HTERT RPE-1 (cell line): ENCODE data around the gene GOLPH3L.
"Not testable (repeated sequence)": the region's sequence is repeated elsewhere in the genome, so short reads cannot be mapped to it uniquely, and the experiment has no call there.

ENCODE experiments used
- in situ Hi-C: fragments of 300-500 bp; cut with MboI; formaldehyde crosslinking; loops from 4 replicates; pipeline ENCODE4 v1.14.3; 2020; ENCODE audit warnings: low sequenced_read_pairs

The GOLPH3L gene

DNA sequence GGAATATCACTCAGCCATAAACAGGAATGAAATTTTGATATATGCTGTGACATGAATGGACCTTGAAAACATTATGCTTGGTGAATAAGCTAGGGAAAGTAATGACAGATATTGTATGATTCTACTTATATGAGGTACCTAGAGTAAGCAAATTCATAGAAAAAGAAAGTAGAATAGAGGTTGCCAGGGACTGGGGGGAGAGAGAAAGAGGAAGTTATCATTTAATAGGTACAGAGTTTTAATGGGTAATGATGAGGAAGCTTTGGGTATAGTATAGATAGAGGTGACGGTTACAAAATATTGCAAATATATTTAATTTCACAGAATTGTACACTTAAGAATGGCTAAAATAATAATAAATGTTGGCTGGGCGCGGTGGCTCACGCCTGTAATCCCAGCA is 36.4 kb downstream of the GOLPH3L start:
- in situ Hi-C loops: no loop called here

DNA sequence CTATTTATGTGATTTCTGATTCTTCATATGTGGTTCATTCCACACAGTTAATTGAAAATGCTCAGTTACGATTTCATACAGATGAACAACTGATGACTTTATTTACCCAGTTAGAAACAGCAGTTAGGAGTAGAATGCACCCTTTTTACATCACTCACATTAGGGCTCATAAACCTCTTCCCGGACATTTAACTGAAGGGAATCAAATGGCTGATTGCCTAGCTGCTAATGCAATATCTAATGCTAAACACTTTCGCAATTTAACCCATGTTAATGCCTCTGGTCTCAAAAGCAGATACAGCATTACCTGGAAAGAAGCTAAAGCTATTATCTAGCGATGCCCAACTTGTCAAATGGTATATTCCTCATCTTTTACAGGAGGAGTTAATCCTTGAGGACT is 39.9 kb downstream of the GOLPH3L start:
- in situ Hi-C loops: not testable (repeated sequence)

DNA sequence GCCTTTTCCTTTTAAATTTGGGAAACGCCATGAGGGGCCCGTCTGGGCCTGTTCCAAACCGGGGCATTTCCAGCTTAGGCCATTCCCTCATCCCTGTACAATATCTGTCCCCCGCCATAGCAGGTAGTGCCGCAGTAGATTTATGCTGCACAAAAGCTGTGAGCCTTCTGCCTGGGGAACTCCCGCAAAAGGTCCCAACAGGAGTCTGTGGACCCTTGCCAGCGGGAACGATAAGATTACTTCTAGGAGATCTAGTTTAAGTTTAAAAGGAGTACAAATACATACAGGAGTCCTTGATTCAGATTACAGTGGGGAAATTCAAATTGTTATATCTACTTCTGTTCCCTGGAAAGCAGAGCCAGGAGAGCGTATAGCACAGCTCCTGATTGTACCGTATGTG is 42.3 kb downstream of the GOLPH3L start:
- in situ Hi-C loops: not testable (repeated sequence)

DNA sequence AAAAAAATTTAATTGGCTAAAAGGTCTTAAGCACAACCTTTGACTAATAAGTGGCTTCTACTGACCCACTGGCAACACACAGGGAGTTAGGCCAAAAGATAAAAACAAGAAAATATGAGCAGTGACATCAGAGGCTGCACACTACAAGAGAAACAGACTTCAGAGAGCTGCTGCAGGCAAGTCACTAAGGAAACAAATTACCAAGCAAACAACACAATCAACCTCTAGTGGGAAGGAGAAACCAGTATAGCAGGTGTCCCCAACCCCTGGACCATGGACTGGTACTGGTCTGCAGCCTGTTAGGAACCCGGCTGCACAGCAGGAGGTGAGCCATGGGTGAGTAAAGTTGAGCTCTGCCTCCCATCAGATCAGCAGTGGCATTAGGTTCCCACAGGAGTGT is 46.8 kb downstream of the GOLPH3L start:
- in situ Hi-C loops: no loop called here

DNA sequence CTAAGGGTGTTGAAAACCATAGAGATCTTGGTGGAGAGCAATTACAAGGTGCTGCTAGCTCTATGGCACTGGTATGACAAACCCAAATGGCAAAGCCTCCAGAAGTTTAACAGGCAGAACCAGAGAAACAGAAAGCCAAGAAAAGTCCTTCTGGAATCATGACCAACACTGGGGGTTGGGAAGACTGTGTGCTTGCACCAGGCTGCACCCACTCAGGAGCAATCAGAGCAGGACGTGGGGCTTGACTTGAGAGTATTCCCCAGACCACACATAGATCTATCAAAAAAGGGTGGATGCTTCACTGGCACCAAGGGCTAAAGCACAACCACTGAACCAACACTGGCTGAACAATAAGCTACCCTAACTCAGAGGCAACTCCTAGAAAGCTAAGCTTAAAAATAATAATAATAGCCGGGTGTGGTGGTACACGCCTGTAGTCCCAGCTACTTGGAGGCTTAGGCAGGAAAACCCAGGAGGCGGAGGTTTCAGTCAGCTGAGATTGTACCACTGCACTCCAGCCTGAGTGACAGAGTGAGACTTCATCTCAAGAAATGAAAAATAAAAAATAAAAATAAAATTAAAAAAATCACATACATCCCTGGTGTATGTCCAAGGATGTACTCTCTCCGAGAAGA is 47.4 kb downstream of the GOLPH3L start:
- in situ Hi-C loops: no loop called here

DNA sequence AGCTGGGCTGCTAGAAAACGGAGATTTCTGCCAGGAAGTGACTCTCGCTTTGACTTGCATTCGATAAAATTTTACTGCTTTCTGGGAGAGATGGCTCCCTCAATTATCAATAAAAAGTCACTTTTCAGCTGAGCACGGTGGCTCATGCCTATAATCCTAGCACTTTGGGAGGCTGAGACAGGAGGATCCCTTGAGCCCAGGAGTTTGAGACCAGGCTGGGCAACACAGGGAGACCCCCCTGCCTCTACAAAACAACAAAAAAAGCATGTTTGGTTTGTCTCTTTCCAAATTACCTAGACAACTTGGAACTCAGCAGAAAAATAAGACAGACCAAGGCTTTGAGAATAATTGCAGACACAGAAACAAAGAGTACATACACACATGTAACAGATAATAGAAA is 54.7 kb downstream of the GOLPH3L start:
- in situ Hi-C loops: no loop called here

DNA sequence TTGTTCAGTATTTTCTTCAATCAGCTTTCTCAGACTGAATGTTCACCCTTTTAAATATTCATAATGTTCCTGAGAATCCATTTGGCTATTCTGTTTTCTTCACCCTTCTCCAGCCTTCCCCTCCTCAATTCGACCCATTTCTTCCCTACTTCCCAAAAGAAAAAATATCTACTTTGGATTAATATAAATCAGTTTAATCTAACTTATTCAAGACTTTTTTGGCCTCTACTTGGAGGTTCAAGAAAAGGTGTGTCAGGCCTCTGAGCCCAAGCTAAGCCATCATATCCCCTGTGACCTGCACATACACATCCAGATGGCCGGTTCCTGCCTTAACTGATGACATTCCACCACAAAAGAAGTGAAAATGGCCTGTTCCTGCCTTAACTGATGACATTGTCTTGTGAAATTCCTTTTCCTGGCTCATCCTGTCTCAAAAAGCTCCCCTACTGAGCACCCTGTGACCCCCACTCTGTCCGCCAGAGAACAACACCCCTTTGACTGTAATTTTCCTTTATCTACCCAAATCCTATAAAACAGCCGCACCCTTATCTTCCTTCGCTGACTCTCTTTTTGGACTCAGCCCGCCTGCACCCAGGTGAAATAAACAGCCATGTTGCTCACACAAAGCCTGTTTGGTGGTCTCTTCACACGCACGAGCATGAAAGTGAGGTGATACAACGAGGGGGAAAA is 55.7 kb downstream of the GOLPH3L start:
- in situ Hi-C loops: not testable (repeated sequence)

DNA sequence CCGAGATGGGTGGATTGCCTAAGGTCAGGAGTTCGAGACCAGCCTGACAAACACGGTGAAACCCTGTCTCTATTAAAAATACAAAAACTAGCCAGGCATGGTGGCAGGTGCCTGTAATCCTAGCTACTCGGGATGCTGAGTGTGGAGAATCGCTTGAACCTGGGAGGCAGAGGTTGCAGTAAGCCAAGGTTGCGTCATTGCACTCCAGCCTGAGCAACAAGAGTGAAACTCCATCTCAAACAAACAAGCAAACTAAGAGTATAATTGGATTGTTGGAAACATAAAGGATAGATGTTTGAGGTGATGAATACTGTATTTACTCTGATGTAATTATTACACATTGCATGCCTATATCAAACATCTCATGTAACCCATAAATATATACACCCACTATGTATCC is 58.5 kb downstream of the GOLPH3L start:
- in situ Hi-C loops: not testable (repeated sequence)

DNA sequence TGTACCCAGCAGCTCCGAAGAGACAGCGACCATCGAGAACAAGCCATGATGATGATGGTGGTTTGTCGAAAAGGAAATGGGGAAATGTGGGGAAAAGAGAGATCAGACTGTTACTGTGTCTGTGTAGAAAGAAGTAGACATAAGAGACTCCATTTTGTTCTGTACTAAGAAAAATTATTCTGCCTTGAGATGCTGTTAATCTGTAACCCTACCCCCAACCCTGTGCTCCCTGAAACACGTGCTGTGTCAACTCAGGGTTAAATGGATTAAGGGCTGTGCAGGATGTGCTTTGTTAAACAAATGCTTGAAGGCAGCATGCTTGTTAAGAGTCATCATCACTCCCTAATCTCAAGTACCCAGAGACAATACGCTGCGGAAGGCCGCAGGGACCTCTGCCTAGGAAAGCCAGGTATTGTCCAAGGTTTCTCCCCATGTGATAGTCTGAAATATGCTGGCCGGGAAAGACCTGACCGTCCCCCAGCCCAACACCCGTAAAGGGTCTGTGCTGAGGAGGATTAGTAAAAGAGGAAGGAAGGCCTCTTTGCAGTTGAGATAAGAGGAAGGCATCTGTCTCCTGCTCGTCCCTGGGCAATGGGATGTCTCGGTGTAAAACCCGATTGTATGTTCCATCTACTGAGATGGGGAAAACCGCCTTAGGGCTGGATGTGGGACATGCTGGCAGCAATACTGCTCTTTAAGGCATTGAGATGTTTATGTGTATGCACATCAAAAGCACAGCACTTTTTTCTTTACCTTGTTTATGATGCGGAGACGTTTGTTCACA is 61.9 kb downstream of the GOLPH3L start:
- in situ Hi-C loops: not testable (repeated sequence)

DNA sequence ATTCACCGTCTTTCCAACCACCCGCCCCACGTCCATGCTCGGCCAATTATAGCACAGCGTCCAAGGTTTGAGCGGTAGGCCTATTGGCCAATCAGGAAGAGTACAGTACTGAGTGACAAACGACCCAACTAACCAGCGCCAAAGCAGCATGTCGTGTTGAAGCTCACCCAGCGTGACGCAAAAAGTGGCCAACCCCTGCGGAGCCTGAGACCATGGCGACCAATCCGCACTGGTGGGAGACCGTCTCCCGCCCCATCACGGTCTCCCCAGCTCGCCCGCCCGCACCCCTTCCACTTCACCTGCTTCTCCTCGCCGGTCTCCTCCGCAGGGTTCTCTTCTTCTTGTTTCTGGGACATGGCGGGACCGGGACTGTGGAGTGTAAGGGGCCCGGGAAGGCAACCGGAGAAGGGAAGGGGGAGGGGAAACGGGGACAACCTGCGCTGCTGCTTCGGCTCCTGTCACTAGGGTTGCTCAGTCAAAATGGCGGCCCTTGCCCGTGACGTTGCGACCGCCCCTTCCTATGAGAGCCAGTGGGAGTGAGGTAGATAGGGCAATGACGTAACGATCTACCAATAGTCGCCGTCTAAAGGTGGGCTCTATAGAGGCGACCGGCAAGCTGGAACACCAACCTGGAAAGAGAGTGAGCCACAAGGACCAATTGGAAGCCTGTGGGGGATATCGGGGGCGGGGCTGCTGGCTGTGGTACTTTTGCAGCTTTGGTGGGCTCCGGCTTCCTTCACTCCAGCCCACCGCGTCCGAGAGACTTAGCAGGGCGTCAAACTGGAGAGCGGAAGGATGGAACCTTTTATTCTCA is 67.6 kb downstream of the GOLPH3L start, which contains the start of gene ENSA:
ENSA (minus strand) TSS at position 498 of the 814 bp plus-strand sequence; CDS start at position 356, 142 bp downstream.
- in situ Hi-C loops: no loop called here

DNA sequence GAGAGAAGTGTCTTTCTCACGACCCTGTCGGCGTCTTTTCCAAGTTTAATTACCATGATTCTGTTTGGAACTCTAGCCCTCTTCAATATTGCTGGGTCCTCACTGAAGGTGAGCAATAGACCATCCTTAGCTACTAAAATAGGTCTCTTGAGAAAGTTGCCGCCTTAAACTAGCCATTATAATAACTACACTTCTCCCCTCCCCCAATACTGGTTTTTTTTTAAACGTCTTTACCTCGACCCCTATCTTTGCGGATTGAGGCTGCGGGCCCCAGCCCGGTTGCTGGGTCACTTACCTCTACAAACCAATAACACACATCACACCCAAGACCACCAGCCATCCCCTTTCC is 68.2 kb downstream of the GOLPH3L start:
- in situ Hi-C loops: no loop called here

DNA sequence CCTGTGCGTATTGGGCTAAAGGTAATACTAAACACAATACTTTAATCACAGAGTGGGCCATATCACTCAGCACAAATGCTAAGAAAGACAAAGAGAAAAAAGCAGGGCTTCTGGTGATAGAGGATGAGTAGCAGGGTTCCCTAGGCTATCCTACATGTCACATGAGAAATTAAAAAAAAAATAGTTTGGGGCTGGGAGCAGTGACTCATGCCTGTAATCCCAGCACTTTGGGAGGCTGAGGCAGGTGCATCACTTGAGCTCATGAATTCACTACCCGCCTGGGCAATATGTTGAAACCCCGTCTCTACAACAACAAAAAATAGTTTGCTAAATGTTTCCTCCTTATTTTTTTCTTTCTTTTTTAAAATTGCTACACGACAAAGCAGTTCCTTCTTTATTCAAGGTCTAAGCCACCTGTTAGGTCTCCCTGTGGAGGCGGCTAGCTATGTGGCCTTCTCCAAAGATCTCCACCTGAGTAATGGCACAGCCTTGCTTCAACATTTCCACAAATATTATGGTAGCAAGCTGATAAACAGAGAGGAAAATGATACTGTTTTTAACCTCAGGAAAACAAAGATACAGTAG is 69.0 kb downstream of the GOLPH3L start:
- in situ Hi-C loops: no loop called here

DNA sequence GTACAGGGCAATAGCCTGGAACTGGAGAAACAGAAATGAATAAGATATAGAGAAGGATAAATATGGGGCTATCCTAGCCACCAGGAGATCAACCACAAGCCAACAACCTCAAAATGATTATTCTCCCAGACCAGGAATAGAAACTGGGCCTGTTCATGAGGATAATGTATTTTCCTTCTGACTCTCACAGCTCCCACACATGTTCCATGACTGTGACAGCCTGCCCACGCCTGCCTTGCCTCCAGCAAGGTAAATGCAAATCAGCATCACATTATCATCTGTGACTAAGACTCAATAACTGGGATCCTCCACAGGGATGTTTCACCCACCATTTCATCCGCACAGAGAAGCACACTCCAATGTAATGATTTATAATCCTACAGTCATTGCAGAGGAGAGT is 70.8 kb downstream of the GOLPH3L start:
- in situ Hi-C loops: no loop called here

DNA sequence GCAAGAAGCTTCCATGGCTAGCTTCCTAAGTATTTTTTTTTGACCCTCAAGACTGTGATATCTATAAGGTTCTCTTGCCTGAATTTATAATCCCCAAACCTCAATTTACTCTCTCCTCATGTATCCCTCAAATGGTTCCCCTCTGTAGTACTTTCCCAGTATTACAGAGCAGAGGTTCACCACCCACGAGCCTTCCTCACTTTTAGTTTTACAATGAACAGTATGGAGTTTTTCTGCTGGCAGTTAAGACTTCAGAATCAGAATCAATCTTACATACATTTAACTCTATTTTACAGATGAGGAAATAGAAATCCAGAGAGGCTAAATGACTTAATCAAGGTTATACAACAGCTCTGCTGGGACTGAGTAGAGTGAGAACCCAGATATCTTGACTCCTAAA is 72.4 kb downstream of the GOLPH3L start:
- in situ Hi-C loops: not testable (repeated sequence)

DNA sequence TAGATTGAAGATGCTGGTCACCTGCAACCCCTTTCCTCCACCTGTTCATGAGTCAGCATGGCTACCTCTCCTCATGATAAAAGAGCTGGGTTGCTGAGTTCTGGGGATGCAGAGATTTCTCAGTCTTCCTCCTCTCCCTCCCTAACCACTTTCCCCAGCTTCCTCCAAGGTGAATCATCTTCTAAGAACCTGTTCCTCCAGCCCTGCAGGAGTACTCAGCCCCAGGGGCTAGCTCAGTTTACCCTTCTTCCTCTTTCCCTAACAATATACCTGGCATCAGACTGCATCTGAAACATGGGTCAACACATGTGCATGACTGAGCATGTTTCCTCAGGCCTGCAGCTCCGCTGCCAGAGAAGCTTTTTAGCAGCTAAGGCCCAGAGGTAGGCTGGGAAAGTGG is 72.8 kb downstream of the GOLPH3L start:
- in situ Hi-C loops: not testable (repeated sequence)

DNA sequence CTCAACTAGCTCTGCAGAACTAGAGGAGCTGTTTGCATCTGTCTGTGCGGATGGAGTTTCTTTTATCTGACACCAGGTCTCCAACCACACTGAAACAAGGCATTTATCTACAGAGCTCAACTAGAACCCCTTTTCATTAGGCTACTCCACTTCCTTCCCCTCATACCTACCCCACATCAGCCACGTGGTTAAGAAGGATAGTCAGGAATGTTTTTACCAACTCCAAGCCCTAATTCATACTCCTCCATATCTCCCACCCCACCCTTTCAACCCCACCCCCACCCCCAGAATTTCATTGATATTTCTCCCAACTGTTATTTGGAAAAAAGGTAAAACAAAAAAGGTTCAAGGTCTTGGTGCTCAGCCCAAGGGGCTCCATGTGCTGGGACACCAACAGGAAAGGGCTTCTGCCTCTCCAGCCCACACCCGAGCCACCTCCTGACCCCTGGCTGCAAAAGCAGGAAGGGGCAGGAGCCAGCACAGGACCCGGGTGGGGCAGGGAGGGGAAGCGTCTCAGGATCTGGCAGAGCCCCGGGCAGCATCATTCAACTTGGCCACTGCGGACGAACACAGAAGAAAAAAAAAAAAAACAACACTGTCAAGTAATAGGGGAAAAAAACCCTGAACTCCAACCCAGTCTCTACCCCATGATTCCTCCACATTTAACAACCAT is 74.5 kb downstream of the GOLPH3L start:
- in situ Hi-C loops: no loop called here

DNA sequence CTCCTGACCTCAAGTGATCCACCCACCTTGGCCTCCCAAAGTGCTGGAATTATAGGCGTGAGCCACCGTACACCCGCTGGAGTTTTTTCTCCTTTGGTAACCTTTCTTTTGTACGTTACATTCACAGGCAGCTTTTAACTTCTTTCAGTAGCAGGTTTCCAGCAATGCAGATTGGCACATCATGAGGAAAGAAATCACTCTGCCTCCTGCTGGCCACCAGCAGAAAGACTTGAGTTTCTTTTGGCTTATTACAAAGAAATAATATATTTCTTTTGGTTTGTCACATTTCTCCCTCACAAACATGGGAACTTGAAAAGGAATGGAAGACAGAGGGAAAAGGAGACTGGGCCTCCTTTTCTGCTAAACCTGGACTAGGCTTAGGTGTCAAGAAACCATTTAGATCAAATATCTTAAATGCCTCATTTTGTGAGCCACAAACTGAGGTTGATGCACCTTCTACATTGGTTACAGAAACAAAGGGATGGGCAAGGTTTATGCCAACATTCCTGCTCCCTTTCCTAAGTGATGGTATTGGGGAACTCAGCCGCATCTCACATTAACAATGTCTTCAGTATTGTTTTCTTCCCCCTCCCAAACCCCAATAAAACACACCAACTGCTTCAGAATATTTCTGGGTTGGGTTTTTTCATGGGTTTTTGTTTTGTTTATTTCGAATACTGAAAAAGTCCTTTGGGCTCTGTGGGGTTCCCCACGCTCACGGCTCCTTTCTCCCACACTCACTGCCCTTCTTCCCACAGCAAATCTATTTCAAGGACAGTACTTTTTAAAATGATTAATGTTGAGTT is 75.3 kb downstream of the GOLPH3L start:
- in situ Hi-C loops: no loop called here

DNA sequence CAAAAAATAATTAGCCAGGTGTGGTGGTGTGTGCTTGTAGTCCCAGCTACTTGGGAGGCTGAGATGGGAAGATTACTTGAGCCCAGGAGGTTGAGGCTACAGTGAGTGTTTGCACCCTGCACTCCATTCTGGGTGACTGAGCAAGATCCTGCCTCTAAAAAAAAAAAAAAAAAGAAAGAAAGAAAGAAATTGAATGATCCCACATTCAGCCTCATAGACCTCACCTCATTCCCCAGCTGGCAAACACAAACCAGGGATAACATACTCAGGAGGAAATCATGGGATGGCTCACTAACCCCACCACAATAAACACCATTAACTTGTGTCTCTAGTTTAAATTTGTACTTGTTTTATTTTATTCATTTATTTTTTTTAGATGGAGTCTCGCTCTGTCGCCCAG is 76.0 kb downstream of the GOLPH3L start:
- in situ Hi-C loops: no loop called here
